Peyer's patch (tissue), 4 donors: Measurements from ENCODE around the gene F2RL2.

Source experiments
- POLR2A ChIP-seq, 2 donors: fragments of 450-650 bp; IDR thresholded peaks; one replicate each; pipeline ENCODE4 v1.5.1; 2017; ENCODE audit warnings: antibody characterized with exemption in 2 of 2, mild to moderate bottlenecking in 2 of 2, moderate library complexity in 2 of 2
- TF ChIP-seq, protein P1 (sequence below), 6 experiments: fragments of 450-650 bp in 4 of 6; fragments of 200-600 bp in 2 of 6; sonication (generic) in 1 of 6; IDR thresholded peaks; one replicate each; pipeline ENCODE4 v1.5.1; 2017 to 2019; ENCODE audit warnings: antibody characterized with exemption in 6 of 6, mild to moderate bottlenecking in 3 of 6, moderate library complexity in 1 of 6

DNA sequence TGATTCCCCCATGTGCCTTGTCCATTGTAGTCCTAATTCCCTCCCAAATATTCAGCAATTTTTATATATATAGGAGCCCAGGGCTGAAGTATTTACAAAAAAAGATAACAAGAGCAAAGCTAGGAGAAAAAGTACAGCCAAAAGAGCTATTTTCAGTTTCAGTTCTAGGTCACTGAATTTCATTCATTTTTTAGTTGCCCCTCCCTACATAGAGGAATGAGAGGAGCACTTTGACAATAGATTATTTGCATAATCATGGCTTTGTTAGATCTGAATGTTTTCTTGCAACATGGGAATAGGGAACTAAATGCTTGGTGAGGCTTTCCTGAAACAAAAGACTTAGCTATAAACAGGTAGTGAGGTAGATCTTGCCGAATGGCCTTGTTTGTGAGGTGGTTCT is 15.3 kb upstream of the F2RL2 start:
- no peak for TF ChIP-seq POLR2A (IDR thresholded peaks at IDR 0.05)
- TF ChIP-seq, protein P1, sequence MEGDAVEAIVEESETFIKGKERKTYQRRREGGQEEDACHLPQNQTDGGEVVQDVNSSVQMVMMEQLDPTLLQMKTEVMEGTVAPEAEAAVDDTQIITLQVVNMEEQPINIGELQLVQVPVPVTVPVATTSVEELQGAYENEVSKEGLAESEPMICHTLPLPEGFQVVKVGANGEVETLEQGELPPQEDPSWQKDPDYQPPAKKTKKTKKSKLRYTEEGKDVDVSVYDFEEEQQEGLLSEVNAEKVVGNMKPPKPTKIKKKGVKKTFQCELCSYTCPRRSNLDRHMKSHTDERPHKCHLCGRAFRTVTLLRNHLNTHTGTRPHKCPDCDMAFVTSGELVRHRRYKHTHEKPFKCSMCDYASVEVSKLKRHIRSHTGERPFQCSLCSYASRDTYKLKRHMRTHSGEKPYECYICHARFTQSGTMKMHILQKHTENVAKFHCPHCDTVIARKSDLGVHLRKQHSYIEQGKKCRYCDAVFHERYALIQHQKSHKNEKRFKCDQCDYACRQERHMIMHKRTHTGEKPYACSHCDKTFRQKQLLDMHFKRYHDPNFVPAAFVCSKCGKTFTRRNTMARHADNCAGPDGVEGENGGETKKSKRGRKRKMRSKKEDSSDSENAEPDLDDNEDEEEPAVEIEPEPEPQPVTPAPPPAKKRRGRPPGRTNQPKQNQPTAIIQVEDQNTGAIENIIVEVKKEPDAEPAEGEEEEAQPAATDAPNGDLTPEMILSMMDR (IDR thresholded peaks at IDR 0.05) = no peak
